ENCODE measurements around the gene KCTD11. TPM values are rescaled to one million over a fixed set of nuclear protein-coding genes. Genes with fewer than 3 reads are reported as not detected.

KCTD11 gene
- total RNA-seq, 2 experiments from 2014 or later, result 5.8 to 5.9 TPM

- no peak for DNase-seq
- Mint-ChIP-seq H3K4me3 (peak overlapping the region; percentile 80), H3K9me3 (no peaks in the 10 kb centered on the region), H3K36me3 (ENCODE audit: low read depth) (peaks cover 65% of the 10 kb centered on the region), H3K27ac (peak overlapping the region; percentile 79), H3K4me1 (peaks cover 66% of the 10 kb centered on the region), H3K27me3 (no peaks in the 10 kb centered on the region)
- ChIA-PET POLR2A (interaction anchor here (0.6 to 11.2 kb wide), 16 partner anchors 8 to 373 kb away, joined by 3 to 109 read pairs (median 4); partner anchors contain the start of genes ACAP1, GABARAP, KCTD11 and NEURL4), CTCF (interaction anchor here (0.7 to 6.0 kb wide), 8 partner anchors 8 to 268 kb away, joined by 3 to 39 read pairs (median 4); partner anchors contain the start of genes ACAP1, NEURL4 and TMEM95)
Observed at GRCh38 chr17:7313890-7314718, 37.9 kb upstream of the KCTD11 start.

- H3K27ac Mint-ChIP-seq, result peak within 1 kb of the TSS; percentile 91
- DNase-seq, result peak; percentile 95
- POLR2A ChIA-PET, result interaction anchor here (0.6 to 11.2 kb wide), 16 partner anchors 9 to 372 kb away, joined by 3 to 109 read pairs (median 4); partner anchors contain the start of genes ACAP1, CTDNEP1, ELP5 and KCTD11
- CTCF ChIA-PET, result interaction anchor here (0.7 to 6.0 kb wide), 6 partner anchors 10 to 40 kb away, joined by 3 to 39 read pairs (median 4); partner anchors contain the start of genes ACAP1, NEURL4 and TMEM95
- H3K27me3 Mint-ChIP-seq, result no peaks in the 10 kb centered on the region
- no peaks in the 10 kb centered on the region for H3K9me3 Mint-ChIP-seq
- H3K4me3 Mint-ChIP-seq, result peak within 1 kb of the TSS; percentile 93
- peaks cover 58% of the 10 kb centered on the region for H3K4me1 Mint-ChIP-seq
- H3K36me3 Mint-ChIP-seq (ENCODE audit: low read depth), result peaks cover 56% of the 10 kb centered on the region
Observed at GRCh38 chr17:7314719-7315569, 37.0 kb upstream of the KCTD11 start, which contains the start of gene GPS2. GPS2 (minus strand) TSS chr17:7315360; CDS start chr17:7315052, 308 bp downstream.

- Mint-ChIP-seq H3K36me3 (ENCODE audit: low read depth) (peaks cover 49% of the 10 kb centered on the region), H3K4me1 (peaks cover 50% of the 10 kb centered on the region), H3K27ac (peak overlapping the region; percentile 91), H3K4me3 (peak overlapping the region; percentile 93), H3K9me3 (no peaks in the 10 kb centered on the region), H3K27me3 (no peaks in the 10 kb centered on the region)
- ChIA-PET CTCF (interaction anchor here (1.2 to 6.0 kb wide), 5 partner anchors 9 to 36 kb away, joined by 3 to 39 read pairs (median 4); partner anchors contain the start of genes ACAP1 and NEURL4), POLR2A (interaction anchor here (0.7 to 11.2 kb wide), 10 partner anchors 8 to 268 kb away, joined by 3 to 109 read pairs (median 4); partner anchors contain the start of genes ACAP1, CTDNEP1, ELP5 and KCTD11)
- DNase-seq, result no peak
Observed at GRCh38 chr17:7315570-7316235, 36.3 kb upstream of the KCTD11 start.

GRCh38 chr17:7317161-7317803 lies 34.7 kb upstream of the KCTD11 start:
- Mint-ChIP-seq H3K4me1 (peaks cover 37% of the 10 kb centered on the region), H3K9me3 (no peaks in the 10 kb centered on the region), H3K27me3 (no peaks in the 10 kb centered on the region), H3K4me3 (peak overlapping the region; percentile 35), H3K36me3 (ENCODE audit: low read depth) (peaks cover 51% of the 10 kb centered on the region), H3K27ac (no peak overlapping the region)
- CTCF ChIA-PET, result interaction anchor here (6.0 kb wide), 1 partner anchor 11 kb away, joined by 39 read pairs; the partner anchor contains the start of gene NEURL4
- POLR2A ChIA-PET, result interaction anchor here (1.5 to 11.2 kb wide), 4 partner anchors 9 to 370 kb away, joined by 4 to 109 read pairs (median 8); partner anchors contain the start of genes ACAP1, NEURL4 and TP53
- no peak for DNase-seq

GRCh38 chr17:7318121-7318860 lies 33.7 kb upstream of the KCTD11 start:
- Mint-ChIP-seq H3K4me3 (no peak overlapping the region), H3K27ac (no peak overlapping the region), H3K9me3 (no peaks in the 10 kb centered on the region), H3K36me3 (ENCODE audit: low read depth) (peaks cover 41% of the 10 kb centered on the region), H3K4me1 (peaks cover 26% of the 10 kb centered on the region), H3K27me3 (no peaks in the 10 kb centered on the region)
- CTCF ChIA-PET, result interaction anchor here (6.0 kb wide), 1 partner anchor 10 kb away, joined by 39 read pairs; the partner anchor contains the start of gene NEURL4
- POLR2A ChIA-PET, result interaction anchor here (1.5 to 11.2 kb wide), 4 partner anchors 10 to 369 kb away, joined by 4 to 109 read pairs (median 8); partner anchors contain the start of genes ACAP1, NEURL4 and TP53
- no peak for DNase-seq

GRCh38 chr17:7321466-7321865 lies 30.5 kb upstream of the KCTD11 start:
- H3K9me3 Mint-ChIP-seq, result no peaks in the 10 kb centered on the region
- DNase-seq, result no peak
- POLR2A ChIA-PET, result interaction anchor here (3.3 to 4.0 kb wide), 2 partner anchors 14 to 28 kb away, joined by 16 to 18 read pairs; partner anchors contain the start of gene ACAP1
- CTCF ChIA-PET, result interaction anchor here (0.6 to 1.4 kb wide), 3 partner anchors 8 to 115 kb away, joined by 3 to 4 read pairs (median 3); no protein-coding TSS in a partner anchor
- H3K27me3 Mint-ChIP-seq, result no peaks in the 10 kb centered on the region
- H3K27ac Mint-ChIP-seq, result no peak overlapping the region
- no peak overlapping the region for H3K4me3 Mint-ChIP-seq
- H3K36me3 Mint-ChIP-seq (ENCODE audit: low read depth), result peaks cover 28% of the 10 kb centered on the region
- H3K4me1 Mint-ChIP-seq, result peaks cover 8% of the 10 kb centered on the region

GRCh38 chr17:7322520-7323194 lies 29.3 kb upstream of the KCTD11 start:
- H3K4me3 Mint-ChIP-seq, result no peak overlapping the region
- peaks cover 10% of the 10 kb centered on the region for H3K4me1 Mint-ChIP-seq
- no peak overlapping the region for H3K27ac Mint-ChIP-seq
- peaks cover 26% of the 10 kb centered on the region for H3K36me3 Mint-ChIP-seq (ENCODE audit: low read depth)
- no peak for DNase-seq
- no peaks in the 10 kb centered on the region for H3K27me3 Mint-ChIP-seq
- ChIA-PET CTCF (interaction anchor here (0.8 to 1.4 kb wide), 3 partner anchors 9 to 22 kb away, joined by 3 to 5 read pairs (median 3); partner anchors contain the start of gene ACAP1), POLR2A (interaction anchor here (1.5 to 4.0 kb wide), 3 partner anchors 7 to 27 kb away, joined by 5 to 18 read pairs (median 16); partner anchors contain the start of genes ACAP1 and GPS2)
- H3K9me3 Mint-ChIP-seq, result no peaks in the 10 kb centered on the region

- no peaks in the 10 kb centered on the region for H3K27me3 Mint-ChIP-seq
- H3K4me3 Mint-ChIP-seq, result no peak overlapping the region
- no peak overlapping the region for H3K27ac Mint-ChIP-seq
- ChIA-PET CTCF (interaction anchor here (1.3 to 5.0 kb wide), 5 partner anchors 8 to 31 kb away, joined by 4 to 48 read pairs (median 6); partner anchors contain the start of genes ACAP1, GPS2 and TMEM95), POLR2A (interaction anchor here (0.9 to 4.7 kb wide), 6 partner anchors 8 to 362 kb away, joined by 3 to 32 read pairs (median 4); partner anchors contain the start of genes ACAP1 and GPS2)
- H3K36me3 Mint-ChIP-seq (ENCODE audit: low read depth), result peaks cover 20% of the 10 kb centered on the region
- peak; percentile 71 for DNase-seq
- H3K9me3 Mint-ChIP-seq, result no peaks in the 10 kb centered on the region
- peaks cover 22% of the 10 kb centered on the region for H3K4me1 Mint-ChIP-seq
Observed at GRCh38 chr17:7323731-7324437, 28.1 kb upstream of the KCTD11 start.

- Mint-ChIP-seq H3K4me3 (no peak overlapping the region), H3K36me3 (ENCODE audit: low read depth) (peaks cover 19% of the 10 kb centered on the region), H3K27me3 (no peaks in the 10 kb centered on the region)
Observed at GRCh38 chr17:7324438-7324779, 27.6 kb upstream of the KCTD11 start.

More at GRCh38 chr17:7324438-7324779, 27.6 kb upstream of the KCTD11 start:
- Mint-ChIP-seq H3K9me3 (no peaks in the 10 kb centered on the region), H3K4me1 (peaks cover 25% of the 10 kb centered on the region), H3K27ac (no peak overlapping the region)
- ChIA-PET CTCF (interaction anchor here (0.7 to 5.0 kb wide), 6 partner anchors 9 to 236 kb away, joined by 4 to 48 read pairs (median 6); partner anchors contain the start of genes ACAP1, GPS2 and TMEM95), POLR2A (interaction anchor here (0.9 to 4.7 kb wide), 7 partner anchors 9 to 362 kb away, joined by 3 to 32 read pairs (median 5); partner anchors contain the start of genes ACAP1 and GPS2)
- no peak for DNase-seq

Measured in activated CD4-positive, alpha-beta memory T cell treated with anti-CD3 and anti-CD28 coated beads, Interleukin-2, amount 10 ng/mL, durations not matched to agents 7 days and 5 days (primary cell).